Activated CD4-positive, alpha-beta memory T cell treated with anti-CD3 and anti-CD28 coated beads for 36 hours (primary cell): ENCODE results near the gene EFNA4. TPM values are rescaled to one million over a fixed set of nuclear protein-coding genes. Genes with fewer than 3 reads are reported as not detected.

Source experiments
- CTCF ChIA-PET: fragments of 350-600 bp; sonication (Branson Sonifier 250); formaldehyde crosslinking; loops from one replicate; lab custom pipeline; 2021; ENCODE audit warnings: antibody characterized with exemption, inconsistent platforms; lab: Charles Lee
- POLR2A ChIA-PET: fragments of 350-600 bp; sonication (Branson Sonifier 250); formaldehyde crosslinking; loops from one replicate; lab custom pipeline; 2021; ENCODE audit warnings: antibody characterized with exemption; lab: Charles Lee
- DNase-seq: peaks from one replicate; pipeline ENCODE4 v3.0.0-alpha.2; 2020
- H3K27ac Mint-ChIP-seq: one replicate; pipeline ENCODE4 v1.8.0; 2021; ENCODE audit warnings: mixed read lengths
- H3K27me3 Mint-ChIP-seq: one replicate; pipeline ENCODE4 v1.8.0; 2021; ENCODE audit warnings: mixed read lengths
- H3K36me3 Mint-ChIP-seq: one replicate; pipeline ENCODE4 v1.8.0; 2021; ENCODE audit warnings: mixed read lengths
- H3K4me1 Mint-ChIP-seq: one replicate; pipeline ENCODE4 v1.8.0; 2021; ENCODE audit warnings: low read depth, mixed read lengths
- H3K4me3 Mint-ChIP-seq: one replicate; pipeline ENCODE4 v1.8.0; 2021; ENCODE audit warnings: mild to moderate bottlenecking, mixed read lengths
- H3K9me3 Mint-ChIP-seq: one replicate; pipeline ENCODE4 v1.8.0; 2021; ENCODE audit warnings: mixed read lengths
- intact Hi-C: fragments of 100-400 bp; cut with micrococcal nuclease; formaldehyde crosslinking; loops from one replicate; pipeline ENCODE4 v1.15.1; 2023
- total RNA-seq, 2 experiments: library from RNA; stranded (reverse); gene quantifications; one replicate each; pipeline ENCODE4 v1.2.3, GENCODE V29; 2021

The EFNA4 gene
- total RNA-seq, 2 experiments from 2014 or later: 5.0 to 6.1 TPM

GRCh38 chr1:155099331-155099730, 35.8 kb downstream of the EFNA4 start:
- no peaks in the 10 kb centered on the region for H3K9me3 Mint-ChIP-seq
- no peak overlapping the region for H3K4me3 Mint-ChIP-seq
- ChIA-PET POLR2A (no interaction called here), CTCF (interaction anchor here (0.7 to 1.9 kb wide), 3 partner anchors 10 to 73 kb away, joined by 3 to 6 read pairs (median 6); no protein-coding TSS in a partner anchor)
- peaks cover 13% of the 10 kb centered on the region for H3K27me3 Mint-ChIP-seq
- H3K4me1 Mint-ChIP-seq: no peaks in the 10 kb centered on the region
- DNase-seq: no peak
- H3K27ac Mint-ChIP-seq: no peak overlapping the region
- H3K36me3 Mint-ChIP-seq: no peaks in the 10 kb centered on the region
- intact Hi-C loops: no loop called here

- no peaks in the 10 kb centered on the region for H3K4me1 Mint-ChIP-seq
- no peaks in the 10 kb centered on the region for H3K27me3 Mint-ChIP-seq
- ChIA-PET CTCF (interaction anchor here (1.4 kb wide), 1 partner anchor 12 kb away, joined by 4 read pairs; no protein-coding TSS in a partner anchor), POLR2A (no interaction called here)
- H3K9me3 Mint-ChIP-seq: no peaks in the 10 kb centered on the region
- no peak overlapping the region for H3K27ac Mint-ChIP-seq
- DNase-seq: no peak
- H3K4me3 Mint-ChIP-seq: no peak overlapping the region
- H3K36me3 Mint-ChIP-seq: no peaks in the 10 kb centered on the region
- intact Hi-C loops: no loop called here
Observed at GRCh38 chr1:155103325-155103724, 39.8 kb downstream of the EFNA4 start.

GRCh38 chr1:155104605-155105534, 41.3 kb downstream of the EFNA4 start:
- no peaks in the 10 kb centered on the region for H3K36me3 Mint-ChIP-seq
- no peaks in the 10 kb centered on the region for H3K9me3 Mint-ChIP-seq
- intact Hi-C loops: no loop called here
- ChIA-PET CTCF (interaction anchor here (0.6 kb wide), 1 partner anchor 13 kb away, joined by 3 read pairs; no protein-coding TSS in a partner anchor), POLR2A (no interaction called here)
- H3K4me1 Mint-ChIP-seq: no peaks in the 10 kb centered on the region
- no peak for DNase-seq
- H3K27me3 Mint-ChIP-seq: no peaks in the 10 kb centered on the region
- no peak overlapping the region for H3K4me3 Mint-ChIP-seq
- no peak overlapping the region for H3K27ac Mint-ChIP-seq

GRCh38 chr1:155105604-155106011, 42.1 kb downstream of the EFNA4 start:
- Mint-ChIP-seq H3K27me3 (no peaks in the 10 kb centered on the region), H3K27ac (no peak overlapping the region), H3K9me3 (no peaks in the 10 kb centered on the region), H3K4me1 (no peaks in the 10 kb centered on the region), H3K4me3 (no peak overlapping the region), H3K36me3 (no peaks in the 10 kb centered on the region)
- ChIA-PET CTCF (no interaction called here), POLR2A (no interaction called here)
- no peak for DNase-seq
- intact Hi-C loops: no loop called here

- Mint-ChIP-seq H3K36me3 (no peaks in the 10 kb centered on the region), H3K4me3 (no peak overlapping the region), H3K27me3 (no peaks in the 10 kb centered on the region), H3K4me1 (no peaks in the 10 kb centered on the region), H3K27ac (no peak overlapping the region), H3K9me3 (no peaks in the 10 kb centered on the region)
- ChIA-PET POLR2A (no interaction called here), CTCF (interaction anchor here (1.0 to 1.6 kb wide), 5 partner anchors 9 to 61 kb away, joined by 3 to 6 read pairs (median 4); no protein-coding TSS in a partner anchor)
- intact Hi-C loops: no loop called here
- no peak for DNase-seq
Observed at GRCh38 chr1:155106862-155107261, 43.3 kb downstream of the EFNA4 start.

- intact Hi-C loops: no loop called here
- no peaks in the 10 kb centered on the region for H3K4me1 Mint-ChIP-seq
- ChIA-PET CTCF (interaction anchor here (1.0 to 1.6 kb wide), 6 partner anchors 8 to 70 kb away, joined by 3 to 6 read pairs (median 4); no protein-coding TSS in a partner anchor), POLR2A (no interaction called here)
- H3K27me3 Mint-ChIP-seq: no peaks in the 10 kb centered on the region
- H3K36me3 Mint-ChIP-seq: no peaks in the 10 kb centered on the region
- DNase-seq: no peak
- H3K4me3 Mint-ChIP-seq: no peak overlapping the region
- no peak overlapping the region for H3K27ac Mint-ChIP-seq
- H3K9me3 Mint-ChIP-seq: no peaks in the 10 kb centered on the region
Observed at GRCh38 chr1:155107309-155108264, 44.0 kb downstream of the EFNA4 start.

- ChIA-PET CTCF (interaction anchor here (1.3 to 1.6 kb wide), 2 partner anchors 12 to 69 kb away, joined by 3 to 5 read pairs; no protein-coding TSS in a partner anchor), POLR2A (no interaction called here)
- Mint-ChIP-seq H3K27me3 (no peaks in the 10 kb centered on the region), H3K4me3 (no peak overlapping the region), H3K27ac (no peak overlapping the region), H3K36me3 (no peaks in the 10 kb centered on the region), H3K4me1 (no peaks in the 10 kb centered on the region), H3K9me3 (no peaks in the 10 kb centered on the region)
- intact Hi-C loops: no loop called here
- DNase-seq: no peak
Observed at GRCh38 chr1:155108296-155108695, 44.8 kb downstream of the EFNA4 start.

GRCh38 chr1:155110381-155110780, 46.8 kb downstream of the EFNA4 start:
- CTCF ChIA-PET: interaction anchor here (1.1 kb wide), 1 partner anchor 63 kb away, joined by 3 read pairs; the partner anchor contains the start of gene KRTCAP2
- H3K27ac Mint-ChIP-seq: no peak overlapping the region
- no peaks in the 10 kb centered on the region for H3K9me3 Mint-ChIP-seq
- POLR2A ChIA-PET: no interaction called here
- intact Hi-C loops: no loop called here
- H3K4me3 Mint-ChIP-seq: no peak overlapping the region
- no peaks in the 10 kb centered on the region for H3K27me3 Mint-ChIP-seq
- no peak for DNase-seq
- no peaks in the 10 kb centered on the region for H3K36me3 Mint-ChIP-seq
- H3K4me1 Mint-ChIP-seq: no peaks in the 10 kb centered on the region

- H3K27ac Mint-ChIP-seq: no peak overlapping the region
Observed at GRCh38 chr1:155110826-155111225, 47.3 kb downstream of the EFNA4 start.

GRCh38 chr1:155113450-155113980, 50.0 kb downstream of the EFNA4 start:
- Mint-ChIP-seq H3K36me3 (no peaks in the 10 kb centered on the region), H3K9me3 (no peaks in the 10 kb centered on the region), H3K27me3 (no peaks in the 10 kb centered on the region), H3K27ac (no peak overlapping the region), H3K4me3 (no peak overlapping the region), H3K4me1 (no peaks in the 10 kb centered on the region)
- no peak for DNase-seq
- ChIA-PET POLR2A (no interaction called here), CTCF (no interaction called here)
- intact Hi-C loops: no loop called here

More at GRCh38 chr1:155110826-155111225, 47.3 kb downstream of the EFNA4 start:
- Mint-ChIP-seq H3K9me3 (no peaks in the 10 kb centered on the region), H3K4me1 (no peaks in the 10 kb centered on the region), H3K27me3 (no peaks in the 10 kb centered on the region), H3K36me3 (no peaks in the 10 kb centered on the region), H3K4me3 (no peak overlapping the region)
- ChIA-PET POLR2A (no interaction called here), CTCF (interaction anchor here (1.1 kb wide), 1 partner anchor 62 kb away, joined by 3 read pairs; the partner anchor contains the start of gene KRTCAP2)
- DNase-seq: no peak
- intact Hi-C loops: no loop called here

GRCh38 chr1:155116113-155116764, 52.7 kb downstream of the EFNA4 start:
- intact Hi-C loops: no loop called here
- H3K36me3 Mint-ChIP-seq: no peaks in the 10 kb centered on the region
- no peak overlapping the region for H3K4me3 Mint-ChIP-seq
- H3K27me3 Mint-ChIP-seq: no peaks in the 10 kb centered on the region
- CTCF ChIA-PET: interaction anchor here (1.0 to 3.9 kb wide), 3 partner anchors 9 to 52 kb away, joined by 3 to 16 read pairs (median 5); no protein-coding TSS in a partner anchor
- no peak for DNase-seq
- POLR2A ChIA-PET: no interaction called here
- no peaks in the 10 kb centered on the region for H3K9me3 Mint-ChIP-seq
- H3K27ac Mint-ChIP-seq: no peak overlapping the region
- no peaks in the 10 kb centered on the region for H3K4me1 Mint-ChIP-seq
